DMS 273 (cell line): ENCODE data around the gene VSIG10L2.

Experiments
- DNase-seq: peaks from one replicate; lab custom pipeline; 2025; ENCODE audit not compliant: unreplicated experiment; lab: John Stamatoyannopoulos, UW

VSIG10L2 gene

DNA sequence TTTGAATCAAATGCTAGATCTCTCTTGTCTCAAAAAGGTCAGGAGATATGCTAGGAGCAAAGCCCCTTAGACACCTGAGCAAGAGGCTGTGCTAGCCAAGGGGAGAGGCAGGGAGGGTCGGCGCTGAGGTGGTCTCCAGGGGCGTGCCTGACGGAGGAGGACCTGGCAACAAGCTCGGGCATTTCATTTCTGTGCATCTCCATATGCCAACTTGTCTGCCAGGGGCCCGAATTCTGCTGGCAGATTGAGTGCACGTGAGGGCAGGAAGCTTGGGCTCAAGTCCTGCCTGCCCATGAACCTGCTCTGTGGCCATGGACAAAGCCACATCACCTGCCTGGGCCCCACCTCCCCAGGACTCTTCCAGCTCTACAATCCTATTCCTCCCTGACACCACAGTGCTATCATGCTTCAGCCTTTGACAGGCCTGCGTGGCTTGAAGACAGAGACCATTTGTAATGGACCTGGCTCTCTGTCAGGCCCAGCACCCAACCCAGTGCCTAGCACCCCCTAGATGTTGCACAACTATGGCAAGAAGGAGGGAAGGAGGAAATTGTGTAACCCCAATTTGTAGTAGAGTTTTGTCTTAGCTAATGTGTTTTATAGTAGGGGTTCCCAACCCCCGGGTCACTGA lies 16.3 kb upstream of the VSIG10L2 start:
- no peak for DNase-seq

DNA sequence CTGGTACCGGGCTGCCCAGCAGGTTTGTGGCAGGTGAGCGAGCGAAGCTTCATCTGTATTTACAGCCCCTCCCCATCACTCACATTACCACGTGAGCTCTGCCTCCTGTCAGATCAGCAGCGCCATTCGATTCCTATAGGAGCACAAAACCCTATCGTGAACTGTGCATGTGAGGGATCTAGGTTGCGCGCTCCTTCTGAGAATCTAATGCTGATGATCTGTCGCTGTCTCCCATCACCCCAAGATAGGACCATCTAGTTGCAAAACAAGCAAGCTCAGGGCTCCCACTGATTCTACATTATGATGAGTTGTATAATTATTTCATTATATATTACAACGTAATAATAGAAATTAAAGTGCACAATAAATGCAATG lies 15.8 kb upstream of the VSIG10L2 start:
- no peak for DNase-seq

DNA sequence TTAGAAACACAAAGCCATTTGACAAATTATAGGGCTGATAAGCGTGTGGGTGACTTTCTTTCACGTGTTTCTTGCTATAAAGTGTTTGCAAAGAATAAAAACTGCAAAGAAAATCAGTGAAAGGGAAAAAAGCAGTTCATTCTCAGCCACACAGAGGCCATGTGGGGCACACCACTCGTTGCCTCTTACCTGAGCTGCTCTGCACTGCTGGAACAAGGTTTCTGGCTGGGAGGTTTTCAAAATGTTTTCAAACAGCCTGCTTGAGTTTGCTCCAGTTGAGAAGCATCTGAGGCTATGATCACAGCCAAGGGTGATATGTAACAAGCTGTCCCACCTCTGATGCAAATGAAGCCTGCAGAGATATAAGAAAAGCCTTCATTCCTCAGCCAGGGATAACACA lies 14.7 kb upstream of the VSIG10L2 start:
- DNase-seq, result no peak

GRCh38 chr11:125931668-125932067 lies 14.2 kb upstream of the VSIG10L2 start:
- no peak for DNase-seq

DNA sequence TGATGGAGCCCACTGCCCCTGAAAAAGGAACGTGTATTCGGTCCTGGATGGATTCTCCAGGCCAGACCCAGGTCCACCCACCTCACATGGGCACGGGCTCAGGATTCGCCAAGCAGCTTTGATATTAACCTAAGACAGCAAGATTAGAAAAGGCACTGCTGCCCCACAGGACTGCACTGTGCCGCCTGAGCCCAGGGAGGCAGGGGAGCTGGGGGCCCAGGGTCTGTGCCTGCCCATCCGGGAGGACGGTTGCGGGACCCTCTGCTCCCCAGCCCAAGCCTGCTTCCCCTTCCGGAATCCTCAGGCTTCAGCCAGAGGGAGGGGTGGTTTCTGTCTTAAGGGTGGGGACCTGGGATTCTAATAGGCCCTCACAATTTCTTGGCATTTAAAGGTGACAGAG lies 13.5 kb upstream of the VSIG10L2 start:
- no peak for DNase-seq

DNA sequence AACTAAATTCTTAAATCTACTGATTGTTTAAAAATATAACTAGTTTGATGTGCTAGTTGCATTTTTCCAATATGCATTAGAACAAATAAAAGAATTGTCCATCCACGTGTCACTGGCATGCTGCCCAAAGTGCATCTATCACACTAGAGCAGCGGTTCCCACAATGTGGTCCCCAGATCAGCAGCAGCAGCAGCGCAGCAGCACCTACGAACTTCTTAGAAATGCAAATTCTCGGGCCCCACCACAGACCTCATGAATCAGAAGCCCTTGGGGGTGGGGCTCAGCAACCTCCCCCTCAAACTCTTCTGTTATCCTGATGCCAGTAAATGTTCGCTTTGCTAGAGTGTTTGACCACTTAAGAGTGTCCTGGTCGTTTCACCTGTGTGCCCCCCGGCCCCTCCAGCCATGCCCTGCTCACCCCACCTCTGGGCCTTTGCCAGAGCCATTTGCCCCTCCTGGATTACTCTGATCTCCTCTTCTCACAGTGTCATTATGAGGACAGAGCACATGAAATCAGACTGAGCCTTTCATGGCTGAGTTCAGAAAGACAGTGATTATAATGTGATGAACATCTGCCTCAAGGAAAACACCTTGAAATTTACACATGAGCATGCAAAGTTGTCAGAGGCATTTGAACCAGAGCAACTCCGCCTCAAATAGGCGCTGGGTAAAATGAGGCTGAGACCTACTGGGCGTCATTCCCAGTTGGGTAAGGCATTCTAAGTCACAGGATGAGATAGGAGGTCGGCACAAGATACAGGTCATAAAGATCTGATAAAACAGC lies 12.6 kb upstream of the VSIG10L2 start:
- no peak for DNase-seq

GRCh38 chr11:125934473-125934872 lies 11.4 kb upstream of the VSIG10L2 start:
- no peak for DNase-seq

DNA sequence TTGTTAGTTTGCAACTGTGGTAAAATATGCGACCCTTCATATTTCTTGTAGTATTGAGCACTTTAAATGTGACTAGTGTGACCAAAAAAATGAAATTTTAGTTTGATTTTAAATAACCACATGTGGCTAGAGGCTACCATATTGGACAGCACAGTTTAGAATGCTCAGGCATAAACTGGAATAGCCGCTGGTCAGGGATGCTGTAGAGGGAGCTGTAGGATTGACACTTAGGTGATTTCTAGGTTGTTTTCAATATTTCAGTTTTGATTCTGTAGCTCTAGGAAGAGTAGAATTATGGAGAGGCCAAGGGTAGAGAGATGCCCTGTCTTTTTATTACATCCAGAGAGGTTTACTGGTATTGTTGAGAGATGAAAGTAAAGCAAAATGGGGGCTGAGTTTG lies 10.8 kb upstream of the VSIG10L2 start:
- no peak for DNase-seq

DNA sequence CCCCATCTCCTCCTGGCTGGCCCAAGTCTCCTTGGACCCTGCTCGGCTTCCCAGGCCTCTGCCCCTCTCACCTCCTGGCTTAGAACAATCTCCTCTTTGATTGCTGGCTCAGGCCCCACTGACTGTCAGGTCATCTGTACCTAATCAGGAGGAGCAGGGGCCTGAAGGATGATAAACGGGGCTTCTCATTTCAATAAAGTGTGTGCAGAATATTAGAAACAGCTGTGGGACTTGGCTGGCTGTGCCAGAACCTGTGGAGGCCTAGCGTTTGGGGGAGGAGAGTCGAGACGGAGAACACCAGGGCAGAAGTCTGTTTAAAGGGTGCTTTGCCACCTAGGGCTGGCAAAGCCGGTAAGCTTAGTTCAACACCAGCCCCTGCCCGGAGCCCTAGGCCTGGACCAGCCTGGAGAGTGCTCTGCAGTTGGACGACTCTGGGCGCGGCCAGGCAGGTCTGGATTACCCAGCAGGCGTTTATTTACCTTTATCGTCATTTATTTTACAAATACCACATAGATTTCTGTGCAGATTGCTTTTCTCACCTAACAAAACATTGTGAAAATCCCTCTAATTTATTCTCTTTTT lies 10.1 kb upstream of the VSIG10L2 start:
- peak; percentile 18 for DNase-seq

- no peak for DNase-seq
Measured at GRCh38 chr11:125938418-125938817, 7.4 kb upstream of the VSIG10L2 start.

GRCh38 chr11:125939081-125939521 lies 6.7 kb upstream of the VSIG10L2 start:
- DNase-seq, result peak; percentile 20

DNA sequence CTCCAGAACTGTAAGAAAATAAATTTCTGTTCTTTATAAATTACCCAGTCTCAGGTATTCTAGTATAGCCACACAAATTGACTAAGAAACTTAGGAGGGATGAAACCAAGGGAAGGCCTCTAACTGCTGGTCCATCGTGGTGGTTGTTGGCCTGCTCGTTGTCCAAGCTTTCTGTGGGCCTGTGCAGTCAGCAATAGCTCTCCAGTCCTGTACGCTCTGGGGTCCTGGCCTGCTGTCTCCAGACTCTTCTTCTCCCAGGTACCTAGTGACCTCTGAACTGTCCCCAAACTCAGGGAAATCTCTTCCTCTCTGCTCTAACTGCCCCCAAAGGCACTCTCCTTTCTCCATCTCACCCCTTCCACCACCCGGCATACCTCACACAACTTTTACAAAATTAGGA lies 5.7 kb upstream of the VSIG10L2 start:
- no peak for DNase-seq

- DNase-seq, result no peak
Measured at GRCh38 chr11:125941267-125941618, 4.6 kb upstream of the VSIG10L2 start.

DNA sequence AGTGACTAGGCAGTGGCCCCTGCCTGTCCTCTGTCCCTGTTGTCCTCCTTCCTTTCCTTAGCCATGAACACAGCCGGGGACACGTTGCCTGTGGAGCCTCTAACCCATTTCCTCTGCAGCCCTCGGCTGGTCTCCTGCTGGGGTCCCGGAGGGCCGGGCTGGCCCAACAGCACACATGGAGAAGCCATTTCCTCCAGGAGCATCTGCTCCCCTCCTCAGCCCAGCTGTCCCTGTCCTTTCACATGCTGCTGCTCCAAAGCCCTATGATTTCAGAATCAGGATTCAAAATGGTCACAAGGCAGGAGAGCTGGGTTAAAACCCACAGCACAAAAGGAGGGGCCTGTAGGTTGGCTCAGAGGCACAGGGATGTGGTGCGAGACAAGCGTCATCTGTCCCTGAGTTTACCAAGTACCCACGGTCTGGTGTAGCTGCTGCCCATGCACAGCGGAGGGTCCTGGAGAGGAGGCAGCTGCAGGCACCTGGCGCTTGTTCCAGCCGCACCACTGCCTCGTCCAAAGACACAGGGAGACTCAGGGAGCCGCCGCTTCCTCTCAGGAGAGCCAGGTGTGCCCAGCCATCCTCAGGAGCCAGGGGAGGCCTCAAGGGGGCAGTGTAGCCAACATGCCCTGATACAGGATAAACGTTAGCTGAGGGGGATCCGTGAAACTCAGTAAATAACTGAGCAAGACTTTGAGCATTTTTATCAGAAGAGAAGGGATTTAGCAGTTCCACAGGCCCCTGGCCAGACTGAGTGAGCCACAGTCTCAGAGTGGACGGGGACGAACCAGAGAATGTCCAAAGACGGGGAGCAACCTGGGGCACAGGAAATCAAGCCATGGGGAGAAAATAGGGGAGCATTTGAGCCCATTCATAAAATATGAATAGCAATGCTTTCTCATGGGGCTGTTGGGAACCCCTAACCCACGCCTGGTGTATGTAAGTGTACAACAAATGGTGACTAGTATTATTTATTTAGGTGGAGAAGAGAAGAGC lies 3.9 kb upstream of the VSIG10L2 start:
- DNase-seq, result peak; percentile 81

GRCh38 chr11:125942771-125943428 lies 2.9 kb upstream of the VSIG10L2 start:
- no peak for DNase-seq

DNA sequence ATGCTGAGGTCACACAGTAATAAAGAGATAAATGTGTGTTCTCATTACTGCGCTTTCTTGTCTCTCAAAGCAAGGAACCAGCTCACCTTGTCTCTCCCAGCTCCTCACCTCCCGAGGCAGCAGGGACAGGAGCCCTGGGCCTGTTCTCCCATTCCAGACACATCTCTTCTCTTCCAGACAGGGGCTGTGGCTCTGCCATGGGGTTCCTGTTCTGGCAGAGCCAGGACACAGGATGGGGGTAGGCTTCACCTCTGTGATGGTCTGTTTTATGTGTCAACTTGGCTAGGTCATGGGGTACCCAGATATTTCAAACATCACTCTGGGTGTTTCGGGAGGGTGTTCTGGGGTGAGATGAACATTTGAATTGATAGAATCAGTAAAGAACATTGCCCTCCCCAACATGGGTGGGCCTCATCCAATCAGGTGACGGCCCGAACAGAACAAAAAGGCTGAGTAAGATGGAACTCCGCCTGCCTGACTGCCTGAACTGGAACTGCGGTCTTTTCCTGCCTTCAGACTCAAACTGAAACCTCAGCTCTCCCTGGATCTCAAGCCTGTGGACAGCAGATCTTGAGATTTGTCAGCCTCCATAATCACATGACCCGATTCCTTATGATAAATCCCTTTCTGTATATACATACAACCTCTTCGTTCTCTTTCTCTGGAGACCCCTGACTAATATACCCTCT lies 2.0 kb upstream of the VSIG10L2 start:
- no peak for DNase-seq

DNA sequence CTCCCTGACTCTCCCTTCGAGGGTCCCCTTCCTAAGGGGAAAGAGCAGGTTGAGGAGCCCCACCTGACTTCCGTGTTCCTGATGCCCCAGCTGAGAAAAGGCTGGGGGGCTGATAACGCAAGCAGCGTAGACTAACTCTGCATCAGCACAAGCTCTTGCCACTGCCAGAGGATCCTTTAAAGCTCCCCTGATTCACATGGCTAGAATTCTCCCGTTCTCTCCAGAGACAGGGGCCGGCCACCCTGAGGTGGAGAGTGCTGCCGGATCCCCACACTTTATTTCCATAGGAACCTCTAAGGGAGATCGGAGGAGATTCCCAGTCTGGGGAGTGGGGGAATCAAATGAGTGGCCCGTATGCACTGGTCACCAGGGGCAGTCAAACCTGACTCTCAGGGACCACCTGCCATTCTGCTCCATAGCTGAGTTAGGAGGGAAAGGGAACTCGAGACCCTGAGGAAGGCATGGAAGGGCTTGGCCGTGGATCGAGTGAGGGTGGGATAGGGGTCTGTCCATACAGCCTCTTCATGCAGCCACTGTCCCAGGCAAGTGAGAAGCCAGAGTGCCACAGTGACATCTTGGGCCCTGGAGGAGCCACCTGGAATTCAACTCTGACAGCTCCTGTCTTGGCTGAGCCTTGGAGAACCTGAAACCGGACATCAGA lies 1.4 kb upstream of the VSIG10L2 start:
- DNase-seq, result no peak

DNA sequence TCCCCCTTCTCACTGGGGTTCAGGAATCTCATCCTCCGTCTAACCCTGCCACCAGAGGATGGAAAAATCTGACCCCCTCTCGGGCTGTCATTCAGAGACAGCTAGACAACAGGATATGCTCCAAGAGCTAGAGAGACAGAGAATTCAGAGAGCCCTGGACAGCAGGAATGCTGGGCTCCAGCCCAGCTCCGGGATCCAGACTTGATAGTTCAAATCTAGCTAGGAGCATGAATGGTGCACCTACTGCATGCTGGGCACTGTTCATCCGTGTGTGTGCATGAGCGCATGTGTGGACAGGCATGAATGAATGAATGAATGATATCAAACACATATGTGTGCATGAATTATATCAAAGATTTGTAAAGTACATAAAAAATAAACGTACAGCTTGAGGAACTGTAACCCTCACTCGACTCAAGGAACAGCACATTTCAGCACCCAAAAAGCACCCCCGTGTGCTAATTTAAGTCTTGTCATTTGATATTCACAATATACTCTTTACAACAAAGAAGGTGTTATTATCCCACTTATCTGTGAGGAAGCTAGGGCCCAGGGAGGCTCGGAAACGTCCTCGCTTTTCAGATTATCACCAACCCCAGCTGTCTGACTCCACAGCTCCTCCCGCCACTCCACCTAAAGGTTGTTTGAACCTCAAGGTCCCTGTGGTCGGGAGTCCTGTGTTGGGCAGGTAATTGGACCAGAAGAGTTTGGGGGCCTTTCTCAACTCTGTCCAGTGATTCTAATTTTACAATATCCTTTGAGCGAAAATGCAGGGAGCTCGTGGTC lies 640 bp upstream of the VSIG10L2 start:
- no peak for DNase-seq
